ENCODE data around the gene SAMD9L. TPM values are rescaled to one million over a fixed set of nuclear protein-coding genes. Genes with fewer than 3 reads are reported as not detected.

SAMD9L gene
- total RNA-seq, 1 experiment from 2014 or later = not detected

- H3K18ac ChIP-seq (ENCODE audit: insufficient read length, low read depth, low read length) = no peak overlapping the region
- WGBS (ENCODE audit: extremely low coverage, insufficient read length, low lambda C conversion rate) = no CpG with 5 or more reads among the region's 3 CpGs
- H2BK20ac ChIP-seq (ENCODE audit: low read depth, low read length, poor library complexity, severe bottlenecking) = no peak overlapping the region
- H3K79me2 ChIP-seq (ENCODE audit: insufficient read depth, low read length) = no peaks in the 10 kb centered on the region
- H2BK12ac ChIP-seq (ENCODE audit: insufficient read length, low read depth, low read length) = no peak overlapping the region
- no peaks in the 10 kb centered on the region for H3K79me1 ChIP-seq (ENCODE audit: insufficient read depth, low read depth, low read length, poor library complexity, severe bottlenecking)
- H2AK5ac ChIP-seq (ENCODE audit: insufficient read length, low read length) = no peak overlapping the region
- H4K91ac ChIP-seq (ENCODE audit: insufficient read length, low read depth, low read length) = no peak overlapping the region
- no peak overlapping the region for H2BK15ac ChIP-seq (ENCODE audit: low read depth, low read length)
- no peak overlapping the region for H3K23ac ChIP-seq (ENCODE audit: insufficient read length, low read depth, low read length)
- no peak overlapping the region for H2AFZ ChIP-seq (ENCODE audit: low read length)
- no peak overlapping the region for H3K14ac ChIP-seq (ENCODE audit: insufficient read depth, low read length)
- Mint-ChIP-seq H3K4me1 (no peaks in the 10 kb centered on the region), H3K36me3 (ENCODE audit: insufficient read depth in 1 of 3, low read depth in 3 of 3) (no peaks in the 10 kb centered on the region), H3K9me3 (no peaks in the 10 kb centered on the region), H3K4me3 (no peak overlapping the region), H3K27ac (no peak overlapping the region), H3K27me3 (ENCODE audit: low read depth) (peaks cover 23% of the 10 kb centered on the region)
- no peak overlapping the region for H3K27ac ChIP-seq (ENCODE audit: insufficient read length, low read depth, low read length)
- no peaks in the 10 kb centered on the region for H3K9me3 ChIP-seq (ENCODE audit: control insufficient read depth, low read depth, low read length)
- H3K4me2 ChIP-seq (ENCODE audit: insufficient read depth, insufficient read length, low read length) = no peak overlapping the region
- H2BK5ac ChIP-seq (ENCODE audit: insufficient read length, low read length) = no peak overlapping the region
- H4K5ac ChIP-seq (ENCODE audit: insufficient read length, low read depth, low read length) = no peak overlapping the region
- no peaks in the 10 kb centered on the region for H3K4me1 ChIP-seq (ENCODE audit: insufficient read depth, low read length)
- no peak overlapping the region for H3T11ph ChIP-seq (ENCODE audit: low read length)
- no peaks in the 10 kb centered on the region for H3K23me2 ChIP-seq (ENCODE audit: insufficient read length, low read depth, low read length, poor library complexity, severe bottlenecking)
- no peaks in the 10 kb centered on the region for H4K20me1 ChIP-seq (ENCODE audit: control insufficient read depth, insufficient read depth, insufficient read length)
- H4K8ac ChIP-seq (replicated peaks; ENCODE audit: insufficient read length, low read depth, low read length) = no peak overlapping the region
- TF ChIP-seq CTCF (conservative IDR thresholded peaks at IDR 0.05) = no peak
- no peaks in the 10 kb centered on the region for H3K27me3 ChIP-seq (ENCODE audit: insufficient read depth, low read length)
- H2BK120ac ChIP-seq (ENCODE audit: low read depth, low read length, poor library complexity, severe bottlenecking) = no peak overlapping the region
- no peak overlapping the region for H3K56ac ChIP-seq (ENCODE audit: insufficient read length, low read depth, low read length)
- H3K9ac ChIP-seq (ENCODE audit: extremely low read depth, insufficient read length, low read length) = no peak overlapping the region
- DNase-seq = no peak
- H3K4ac ChIP-seq (ENCODE audit: low read depth, low read length) = no peak overlapping the region
Observed at GRCh38 chr7:93194386-93194785, 46.2 kb upstream of the SAMD9L start.
